DOHH2 (cell line): ENCODE data around the gene VAV2.

Experiments used
- EZH2phosphoT487 ChIP-seq: fragments of 200-600 bp; sonication (generic); IDR thresholded peaks from 2 replicates; pipeline ENCODE4 v1.6.1; 2017; ENCODE audit warnings: borderline replicate concordance, mild to moderate bottlenecking, antibody characterized with exemption, low read length, moderate library complexity, mixed read lengths
- TF ChIP-seq, protein P1 (sequence below): fragments of 200-600 bp; sonication (generic); IDR thresholded peaks from one replicate; pipeline ENCODE4 v1.5.1; 2014; ENCODE audit warnings: antibody characterized with exemption, mild to moderate bottlenecking, low read depth, low read length; ENCODE audit not compliant: poor library complexity, severe bottlenecking

DNA sequence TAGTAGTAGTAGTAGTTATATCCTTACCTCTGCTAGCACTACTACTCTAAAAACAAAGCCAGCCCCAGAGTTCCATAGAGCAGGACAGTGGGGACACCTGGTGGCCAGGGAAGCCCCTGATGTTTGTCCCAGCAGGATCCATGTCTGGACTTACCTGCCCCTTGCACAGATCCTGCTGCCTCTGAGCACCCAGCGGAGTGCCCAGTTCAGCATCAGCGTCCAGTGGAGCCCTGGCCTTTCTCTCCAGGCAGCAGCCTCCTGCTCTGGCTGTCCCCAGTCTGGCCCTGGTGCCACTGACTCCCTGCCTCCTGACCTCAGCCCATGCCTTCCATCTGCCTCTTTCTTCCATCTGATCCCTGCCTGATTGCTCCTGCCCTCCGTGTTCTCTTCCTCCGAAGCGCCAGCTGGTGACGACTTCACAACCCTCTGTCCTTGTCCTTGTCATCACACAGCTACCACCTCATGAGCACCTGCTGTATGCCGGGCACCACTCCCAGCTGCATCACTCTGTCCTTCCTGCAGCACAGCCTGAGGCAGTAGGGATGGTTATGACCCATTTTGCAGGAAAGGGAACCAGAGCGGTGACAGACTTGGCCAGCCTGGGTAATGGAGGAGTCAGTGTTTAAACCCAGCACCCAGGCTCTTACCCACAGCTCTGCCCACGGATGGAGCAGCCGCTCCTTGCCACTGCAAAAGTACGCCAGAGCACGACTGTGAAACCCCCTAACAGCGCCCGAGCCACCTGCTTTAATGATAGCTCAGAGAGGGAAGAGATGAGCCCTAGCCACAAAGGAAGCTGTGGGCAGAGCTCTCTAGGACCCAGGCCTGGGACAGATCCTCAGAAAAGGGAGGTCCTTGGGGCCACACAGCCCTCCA, 265.5 kb downstream of the VAV2 start:
- TF ChIP-seq, protein P1, sequence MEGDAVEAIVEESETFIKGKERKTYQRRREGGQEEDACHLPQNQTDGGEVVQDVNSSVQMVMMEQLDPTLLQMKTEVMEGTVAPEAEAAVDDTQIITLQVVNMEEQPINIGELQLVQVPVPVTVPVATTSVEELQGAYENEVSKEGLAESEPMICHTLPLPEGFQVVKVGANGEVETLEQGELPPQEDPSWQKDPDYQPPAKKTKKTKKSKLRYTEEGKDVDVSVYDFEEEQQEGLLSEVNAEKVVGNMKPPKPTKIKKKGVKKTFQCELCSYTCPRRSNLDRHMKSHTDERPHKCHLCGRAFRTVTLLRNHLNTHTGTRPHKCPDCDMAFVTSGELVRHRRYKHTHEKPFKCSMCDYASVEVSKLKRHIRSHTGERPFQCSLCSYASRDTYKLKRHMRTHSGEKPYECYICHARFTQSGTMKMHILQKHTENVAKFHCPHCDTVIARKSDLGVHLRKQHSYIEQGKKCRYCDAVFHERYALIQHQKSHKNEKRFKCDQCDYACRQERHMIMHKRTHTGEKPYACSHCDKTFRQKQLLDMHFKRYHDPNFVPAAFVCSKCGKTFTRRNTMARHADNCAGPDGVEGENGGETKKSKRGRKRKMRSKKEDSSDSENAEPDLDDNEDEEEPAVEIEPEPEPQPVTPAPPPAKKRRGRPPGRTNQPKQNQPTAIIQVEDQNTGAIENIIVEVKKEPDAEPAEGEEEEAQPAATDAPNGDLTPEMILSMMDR = peak; percentile 57
- no peak for TF ChIP-seq EZH2phosphoT487
